ENCODE data around the gene ALK. TPM values are rescaled to one million over a fixed set of nuclear protein-coding genes. Genes with fewer than 3 reads are reported as not detected.

Gene ALK
- total RNA-seq, 1 donor from 2014 or later = 0.16 TPM

- ATAC-seq (ENCODE audit: poor library complexity) (no peak), DNase-seq (no peak)
- intact Hi-C loops (cut with DNase I) = no loop called here
Observed at GRCh38 chr2:29218071-29218470, 703.3 kb downstream of the ALK start.

- ATAC-seq (ENCODE audit: poor library complexity) = no peak
- intact Hi-C loops (cut with DNase I) = no loop called here
Observed at GRCh38 chr2:29216609-29216909, 704.8 kb downstream of the ALK start.

GRCh38 chr2:29215739-29216608, 705.4 kb downstream of the ALK start:
- ATAC-seq (ENCODE audit: poor library complexity) = no peak
- no peak for DNase-seq
- intact Hi-C loops (cut with DNase I) = no loop called here

More at GRCh38 chr2:29216609-29216909, 704.8 kb downstream of the ALK start:
- DNase-seq = no peak

GRCh38 chr2:29215073-29215472, 706.3 kb downstream of the ALK start:
- DNase-seq (no peak), ATAC-seq (ENCODE audit: poor library complexity) (no peak)
- intact Hi-C loops (cut with DNase I) = no loop called here

- ATAC-seq (ENCODE audit: poor library complexity) (no peak), DNase-seq (no peak)
- intact Hi-C loops (cut with DNase I) = no loop called here
Observed at GRCh38 chr2:29213888-29214291, 707.5 kb downstream of the ALK start.

GRCh38 chr2:29212009-29212408, 709.4 kb downstream of the ALK start:
- ATAC-seq (ENCODE audit: poor library complexity) = no peak
- intact Hi-C loops (cut with DNase I) = no loop called here
- no peak for DNase-seq

- intact Hi-C loops (cut with DNase I) = no loop called here
- no peak for DNase-seq
- no peak for ATAC-seq (ENCODE audit: poor library complexity)
Observed at GRCh38 chr2:29209551-29209950, 711.8 kb downstream of the ALK start.

- intact Hi-C loops (cut with DNase I) = no loop called here
- ATAC-seq (ENCODE audit: poor library complexity) (no peak), DNase-seq (no peak)
Observed at GRCh38 chr2:29207352-29208148, 713.8 kb downstream of the ALK start.

- ATAC-seq (ENCODE audit: poor library complexity) (no peak), DNase-seq (no peak)
- intact Hi-C loops (cut with DNase I) = no loop called here
Observed at GRCh38 chr2:29206941-29207340, 714.4 kb downstream of the ALK start.

GRCh38 chr2:29202819-29203495, 718.4 kb downstream of the ALK start:
- ATAC-seq (ENCODE audit: poor library complexity) = no peak
- DNase-seq = no peak
- intact Hi-C loops (cut with DNase I) = no loop called here

- DNase-seq = no peak
- no peak for ATAC-seq (ENCODE audit: poor library complexity)
- intact Hi-C loops (cut with DNase I) = no loop called here
Observed at GRCh38 chr2:29201979-29202378, 719.4 kb downstream of the ALK start.

- ATAC-seq (ENCODE audit: poor library complexity) (peak; percentile 94), DNase-seq (peak; percentile 71)
- intact Hi-C loops (cut with DNase I) = no loop called here
Observed at GRCh38 chr2:29196792-29197788, 724.3 kb downstream of the ALK start.

- DNase-seq (no peak), ATAC-seq (ENCODE audit: poor library complexity) (no peak)
- intact Hi-C loops (cut with DNase I) = loop anchor here (2.0 kb wide), 1 partner anchor 237 kb away; no protein-coding TSS in a partner anchor
Observed at GRCh38 chr2:29195796-29196195, 725.6 kb downstream of the ALK start.

GRCh38 chr2:29193681-29194080, 727.7 kb downstream of the ALK start:
- no peak for ATAC-seq (ENCODE audit: poor library complexity)
- DNase-seq = no peak
- intact Hi-C loops (cut with DNase I) = loop anchor here (2.0 kb wide), 1 partner anchor 235 kb away; no protein-coding TSS in a partner anchor

- DNase-seq (no peak), ATAC-seq (ENCODE audit: poor library complexity) (no peak)
- intact Hi-C loops (cut with DNase I) = no loop called here
Observed at GRCh38 chr2:29193111-29193510, 728.3 kb downstream of the ALK start.

GRCh38 chr2:29192526-29192925, 728.9 kb downstream of the ALK start:
- DNase-seq (no peak), ATAC-seq (ENCODE audit: poor library complexity) (no peak)
- intact Hi-C loops (cut with DNase I) = no loop called here

- DNase-seq (no peak), ATAC-seq (ENCODE audit: poor library complexity) (no peak)
- intact Hi-C loops (cut with DNase I) = no loop called here
Observed at GRCh38 chr2:29191817-29192216, 729.6 kb downstream of the ALK start.

GRCh38 chr2:29189052-29189451, 732.3 kb downstream of the ALK start:
- ATAC-seq (ENCODE audit: poor library complexity) (no peak), DNase-seq (no peak)
- intact Hi-C loops (cut with DNase I) = no loop called here
